ENCODE data around the gene HDAC4. TPM values are rescaled to one million over a fixed set of nuclear protein-coding genes. Genes with fewer than 3 reads are reported as not detected.
"Not testable (repeated sequence)": the region's sequence is repeated elsewhere in the genome, so short reads cannot be mapped to it uniquely, and the experiment has no call there.

Gene HDAC4
- total RNA-seq, 4 donors from 2014 or later = 21.6 to 72.7 (median 35.2) TPM

DNA sequence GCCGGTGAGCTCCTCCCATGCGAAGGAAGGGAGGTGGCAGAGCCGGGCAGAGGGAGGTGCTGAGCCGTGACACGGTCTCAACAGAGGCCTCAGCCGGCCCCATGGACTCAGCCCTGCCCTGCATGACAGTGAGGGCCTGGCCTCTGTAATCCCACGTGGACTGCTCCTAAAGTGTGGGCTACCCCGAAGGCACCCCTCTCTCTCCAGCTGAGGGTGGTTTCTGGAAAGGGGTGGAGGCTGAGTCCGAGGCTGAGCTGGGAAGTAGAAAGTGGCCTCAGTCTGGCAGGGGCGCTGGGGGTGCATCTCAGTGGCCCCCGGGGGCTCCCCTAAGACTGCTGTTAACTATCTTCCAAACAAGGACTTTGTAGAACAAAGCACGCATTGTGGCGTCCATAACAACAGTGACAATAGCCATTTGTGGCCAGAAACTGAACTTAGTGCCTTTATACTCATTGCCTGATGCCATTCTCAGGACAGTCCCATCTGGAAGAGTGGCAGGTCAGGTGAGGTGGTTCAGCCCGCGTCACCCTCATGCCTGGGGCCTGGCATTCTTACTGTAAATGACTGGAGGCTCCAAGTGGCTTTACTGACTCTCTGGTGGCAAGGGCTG, 360.6 kb downstream of the HDAC4 start:
- TF ChIP-seq, protein P1, sequence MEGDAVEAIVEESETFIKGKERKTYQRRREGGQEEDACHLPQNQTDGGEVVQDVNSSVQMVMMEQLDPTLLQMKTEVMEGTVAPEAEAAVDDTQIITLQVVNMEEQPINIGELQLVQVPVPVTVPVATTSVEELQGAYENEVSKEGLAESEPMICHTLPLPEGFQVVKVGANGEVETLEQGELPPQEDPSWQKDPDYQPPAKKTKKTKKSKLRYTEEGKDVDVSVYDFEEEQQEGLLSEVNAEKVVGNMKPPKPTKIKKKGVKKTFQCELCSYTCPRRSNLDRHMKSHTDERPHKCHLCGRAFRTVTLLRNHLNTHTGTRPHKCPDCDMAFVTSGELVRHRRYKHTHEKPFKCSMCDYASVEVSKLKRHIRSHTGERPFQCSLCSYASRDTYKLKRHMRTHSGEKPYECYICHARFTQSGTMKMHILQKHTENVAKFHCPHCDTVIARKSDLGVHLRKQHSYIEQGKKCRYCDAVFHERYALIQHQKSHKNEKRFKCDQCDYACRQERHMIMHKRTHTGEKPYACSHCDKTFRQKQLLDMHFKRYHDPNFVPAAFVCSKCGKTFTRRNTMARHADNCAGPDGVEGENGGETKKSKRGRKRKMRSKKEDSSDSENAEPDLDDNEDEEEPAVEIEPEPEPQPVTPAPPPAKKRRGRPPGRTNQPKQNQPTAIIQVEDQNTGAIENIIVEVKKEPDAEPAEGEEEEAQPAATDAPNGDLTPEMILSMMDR (IDR thresholded peaks at IDR 0.05) = no peak
- no peak for TF ChIP-seq POLR2A (IDR thresholded peaks at IDR 0.05)
- 65 to 80% methylated on average over 4 to 5 of the region's 15 CpGs for WGBS, 2 donors
- Histone ChIP-seq H3K4me3 (no peak overlapping the region), H3K27ac (no peak overlapping the region), H3K36me3 (no peaks in the 10 kb centered on the region), H3K4me1 (peaks cover 0 to 4% (median 0%) of the 10 kb centered on the region in 3 donors), H3K9me3 (no peaks in the 10 kb centered on the region), H3K27me3 (peaks cover 0 to 4% (median 0%) of the 10 kb centered on the region in 4 donors)
- no peak for DNase-seq
- intact Hi-C loops (cut with DNase I) = no loop called here

DNA sequence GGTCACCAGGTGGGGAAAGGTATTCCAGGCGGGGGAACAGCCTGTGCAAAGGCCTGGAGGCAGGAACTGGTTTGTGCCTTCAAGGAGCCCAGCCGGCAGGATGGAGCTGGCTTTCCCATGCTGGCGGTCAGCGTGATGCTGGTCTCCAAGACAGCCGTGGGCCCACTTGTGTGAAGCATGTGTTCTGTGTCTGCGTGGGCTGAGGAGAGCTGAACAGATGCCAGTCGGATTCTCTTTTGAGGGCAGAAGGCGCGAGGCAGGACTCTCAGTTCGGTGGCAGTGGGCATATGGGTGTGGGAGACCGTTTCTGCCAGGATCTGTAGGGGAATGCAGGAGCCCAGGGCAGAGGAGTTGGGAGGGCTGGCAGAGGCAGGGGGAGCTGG, 361.4 kb downstream of the HDAC4 start:
- TF ChIP-seq, protein P1 (IDR thresholded peaks at IDR 0.05) = no peak
- TF ChIP-seq POLR2A (IDR thresholded peaks at IDR 0.05) = no peak
- H3K4me3 ChIP-seq = no peak overlapping the region
- H3K36me3 ChIP-seq = no peaks in the 10 kb centered on the region
- peaks cover 0 to 8% (median 0%) of the 10 kb centered on the region in 3 donors for H3K4me1 ChIP-seq
- DNase-seq = no peak
- no peak overlapping the region for H3K27ac ChIP-seq
- WGBS, 2 donors = 83 to 84% methylated on average over 8 to 9 of the region's 11 CpGs
- H3K9me3 ChIP-seq = no peaks in the 10 kb centered on the region
- intact Hi-C loops (cut with DNase I) = loop anchor here (5.0 kb wide), 1 partner anchor 848 kb away; no protein-coding TSS in a partner anchor
- H3K27me3 ChIP-seq = peaks cover 0 to 10% (median 0%) of the 10 kb centered on the region in 4 donors

DNA sequence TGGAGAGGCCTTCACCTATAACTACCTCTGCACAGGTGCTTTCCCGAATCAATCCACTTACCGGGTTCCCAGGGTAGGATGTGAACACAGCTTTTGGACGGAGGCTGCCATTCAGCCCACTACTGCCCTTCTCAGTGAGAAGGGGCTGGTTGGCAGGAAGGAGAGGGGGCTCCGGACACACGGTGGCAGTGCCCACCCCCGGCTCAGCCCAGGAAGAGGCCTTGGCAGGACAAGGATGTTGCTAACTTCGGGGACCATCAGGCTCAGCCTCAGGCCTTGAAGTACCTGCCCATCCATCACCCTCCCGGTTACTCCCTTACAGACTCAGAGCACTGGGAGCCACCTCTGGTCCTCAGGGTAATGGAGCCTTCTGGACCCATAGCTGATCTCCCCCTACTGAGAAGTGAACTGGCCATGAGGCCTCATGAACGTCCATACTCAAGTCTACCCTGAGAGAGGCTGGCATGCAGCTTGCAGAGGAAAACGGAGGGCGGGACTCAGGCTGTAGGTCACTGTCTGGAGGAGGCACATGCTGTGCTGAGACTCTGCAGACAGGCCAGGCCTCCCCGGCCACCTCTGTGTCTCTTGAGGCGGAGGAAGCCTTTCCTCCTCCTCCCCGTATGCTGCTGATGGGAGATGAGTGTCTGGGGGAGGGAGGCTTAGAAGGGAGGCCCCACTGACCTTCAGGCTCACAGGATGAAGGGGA, 361.9 kb downstream of the HDAC4 start:
- no peak overlapping the region for H3K4me3 ChIP-seq
- no peaks in the 10 kb centered on the region for H3K9me3 ChIP-seq
- TF ChIP-seq, protein P1 (IDR thresholded peaks at IDR 0.05) = no peak
- TF ChIP-seq POLR2A (IDR thresholded peaks at IDR 0.05) = no peak
- peaks cover 0 to 14% (median 0%) of the 10 kb centered on the region in 4 donors for H3K27me3 ChIP-seq
- intact Hi-C loops (cut with DNase I) = loop anchor here (5.0 kb wide), 1 partner anchor 848 kb away; no protein-coding TSS in a partner anchor
- 74 to 75% methylated on average over 6 to 10 of the region's 14 CpGs for WGBS, 2 donors
- no peak overlapping the region for H3K27ac ChIP-seq
- no peaks in the 10 kb centered on the region for H3K36me3 ChIP-seq
- no peak for DNase-seq
- H3K4me1 ChIP-seq = peaks cover 0 to 8% (median 0%) of the 10 kb centered on the region in 3 donors

DNA sequence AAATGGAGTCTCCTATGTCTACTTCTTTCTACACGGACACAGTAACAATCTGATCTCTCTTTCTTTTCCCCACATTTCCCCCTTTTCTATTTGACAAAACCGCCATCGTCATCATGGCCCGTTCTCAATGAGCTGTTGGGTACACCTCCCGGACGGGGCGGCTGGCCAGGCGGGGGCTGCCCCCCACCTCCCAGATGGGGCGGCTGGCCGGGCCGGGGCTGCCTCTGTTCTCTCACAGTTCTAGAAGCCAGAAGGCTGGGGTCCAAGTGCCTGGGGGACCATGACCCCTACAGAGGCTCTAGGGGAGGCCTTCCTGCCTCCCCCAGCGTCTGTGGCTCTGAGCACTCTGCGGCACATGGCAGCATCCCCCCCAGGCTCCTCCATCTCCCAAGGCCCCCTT, 362.5 kb downstream of the HDAC4 start:
- H3K9me3 ChIP-seq, H3K27ac ChIP-seq, DNase-seq, H3K4me3 ChIP-seq, H3K36me3 ChIP-seq, H3K4me1 ChIP-seq: not testable (repeated sequence)
- intact Hi-C loops (cut with DNase I) = loop anchor here (5.0 kb wide), 1 partner anchor 849 kb away; no protein-coding TSS in a partner anchor
- peaks cover 0 to 20% (median 0%) of the 10 kb centered on the region in 4 donors for H3K27me3 ChIP-seq
- WGBS, 2 donors = 93 to 100% methylated on average over 1 to 3 of the region's 13 CpGs

DNA sequence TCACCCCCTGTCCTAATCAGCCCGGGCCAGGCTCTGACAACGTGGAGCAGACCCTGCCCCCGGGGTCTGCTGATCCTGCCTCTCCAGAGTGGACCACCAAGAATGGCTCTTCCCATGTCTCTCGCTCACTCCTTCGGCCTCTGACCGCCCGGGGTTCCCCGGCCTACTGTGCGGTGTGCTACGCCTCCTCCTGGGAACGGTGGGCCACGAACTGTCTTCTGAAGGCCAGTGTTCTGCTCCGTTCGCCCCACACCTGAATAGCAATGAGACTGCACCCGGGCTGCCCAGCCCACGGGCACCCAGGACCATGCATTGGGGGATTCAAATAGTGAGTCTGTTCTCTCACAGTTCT, 363.3 kb downstream of the HDAC4 start:
- 77 to 90% methylated on average over 12 to 16 of the region's 16 CpGs for WGBS, 2 donors
- H3K9me3 ChIP-seq = no peaks in the 10 kb centered on the region
- no peak overlapping the region for H3K4me3 ChIP-seq
- no peaks in the 10 kb centered on the region for H3K36me3 ChIP-seq
- H3K27ac ChIP-seq = no peak overlapping the region
- peaks cover 0 to 8% (median 0%) of the 10 kb centered on the region in 3 donors for H3K4me1 ChIP-seq
- DNase-seq = no peak
- TF ChIP-seq, protein P1 (IDR thresholded peaks at IDR 0.05) = no peak
- TF ChIP-seq POLR2A (IDR thresholded peaks at IDR 0.05) = no peak
- H3K27me3 ChIP-seq = peaks cover 0 to 25% (median 0%) of the 10 kb centered on the region in 4 donors
- intact Hi-C loops (cut with DNase I) = loop anchor here (5.0 kb wide), 1 partner anchor 850 kb away; no protein-coding TSS in a partner anchor
